Heart right ventricle (tissue), 16 donors: Measurements from ENCODE around the gene LRRC42. TPM values are rescaled to one million over a fixed set of nuclear protein-coding genes. Genes with fewer than 3 reads are reported as not detected.

Experiments
- ATAC-seq, 8 donors: fragments of 200-7000 bp; cut with Tn5 transposase; one replicate each; pipeline ENCODE4 v1.9.1; 2020; ENCODE audit warnings: mild to moderate bottlenecking in 8 of 8, moderate library complexity in 8 of 8, moderate number of reproducible peaks in 1 of 8
- DNase-seq, 2 donors: peaks; one replicate each; pipeline ENCODE4 v3.0.0-alpha.2; 2020
- H3K27ac ChIP-seq, 10 donors: fragments of 200-600 bp; sonication (generic) in 2 of 10; one replicate each; pipeline versions ENCODE4 v1.5.0 to v1.8.0; 2020 to 2022; ENCODE audit warnings: mild to moderate bottlenecking in 3 of 10
- H3K27me3 ChIP-seq, 7 donors: fragments of 200-600 bp; one replicate each; pipeline ENCODE4 v1.8.0; 2021 to 2022; ENCODE audit warnings: mild to moderate bottlenecking in 2 of 7
- H3K36me3 ChIP-seq, 9 donors: fragments of 200-600 bp; sonication (generic) in 1 of 9; one replicate each; pipeline versions ENCODE4 v1.5.0 to v1.8.0; 2020 to 2022; ENCODE audit warnings: mild to moderate bottlenecking in 2 of 9
- H3K4me1 ChIP-seq, 9 donors: fragments of 200-600 bp; sonication (generic) in 1 of 9; one replicate each; pipeline versions ENCODE4 v1.5.0 to v1.8.0; 2020 to 2022; ENCODE audit warnings: mild to moderate bottlenecking in 4 of 9
- H3K4me3 ChIP-seq, 10 donors: fragments of 200-600 bp; sonication (generic) in 2 of 10; one replicate each; pipeline versions ENCODE4 v1.5.0 to v1.8.0; 2020 to 2022; ENCODE audit warnings: mild to moderate bottlenecking in 7 of 10, moderate library complexity in 2 of 10
- H3K9me3 ChIP-seq, 11 donors: fragments of 200-600 bp in 10 of 11; sonication (generic) in 2 of 11; one replicate each; pipeline versions ENCODE4 v1.5.0 to v1.8.0; 2013 to 2022; ENCODE audit warnings: mild to moderate bottlenecking in 2 of 11, control low read depth in 1 of 11, moderate library complexity in 1 of 11
- WGBS, 2 donors: extraction: QIAGEN DNeasy Blood & Tissue Kit; methylation state at CpG; one replicate each; pipeline ENCODE4 v1.1.7; 2013; ENCODE audit warnings: inconsistent platforms in 1 of 2; 5-methylcytosine and 5-hydroxymethylcytosine counted together
- intact Hi-C, 10 donors: fragments of 100-400 bp; cut with DNase I; formaldehyde crosslinking; loops; one replicate each; pipeline versions ENCODE4 v1.11.1 to v1.14.2; 2022
- polyA plus RNA-seq, 2 donors: library from polyadenylated mRNA; stranded (reverse); fragments of 200-250 nt; gene quantifications; one replicate each; pipeline ENCODE4 v1.2.3, GENCODE V29; 2013
- total RNA-seq, 10 donors: library from RNA; stranded (reverse); fragmentation: NEBNext Ultra II Directional in 3 of 10; extraction: Animal tissue kit (Norgen Biotek cat#: 25700) in 3 of 10; gene quantifications; one replicate each; pipeline versions ENCODE4 v1.2.1 to v1.2.4, GENCODE V29; 2021 to 2023
- TF ChIP-seq, protein P1 (sequence below), 9 donors: fragments of 200-600 bp; sonication (generic) in 2 of 9; IDR thresholded peaks; one replicate each; pipeline versions ENCODE4 v1.5.0 to v1.8.0; 2021 to 2022; ENCODE audit warnings: antibody characterized with exemption in 9 of 9, mild to moderate bottlenecking in 5 of 9, moderate library complexity in 1 of 9
- donor health status: Arrhythmogenic right ventricular cardiomyopathy.
- donor health status: ischemic (EF 13 %, LVEDD 7.1; RV severe dilation, severe dysfunction).
- donor health status: healthy with polysubstance abuse.
- donor health status: DM: no; HTN: yes; CAD: no.
- donor health status: DM: no; HTN: no; CAD: no.
- donor health status: ischemic (EF 25% LVEDD 6.9; RV normal size, moderate dysfunction).
- donor health status: ischemic (EF 25% LVEDD 5.7; RV mildly dilated, moderate dysfunction).
- donor health status: healthy.
- donor health status: DM: yes; HTN: yes; CAD: no.
- donor health status: Ischemic cardiomyopathy.
- donor health status: ischemic (EF 35%, LVEDD 5.7; RV mildly dilated, moderate dysfunction).
- donor health status: nonischemic (EF 11% LVEDD 7.7; RV severe dilation, severe dysfunction).
- donor health status: DM: yes; HTN: yes; CAD: no.
- donor health status: PGD.
- donor health status: ischemic (EF 29% LVEDD 5.4; RV normal size, mild dysfunction).
- donor health status: nonischemic (EF 23%, LVEDD 6.1; RV moderate dilation, normal function).

The LRRC42 gene
- total and polyA plus RNA-seq, 12 donors: 2.9 to 16.5 (median 13.9) TPM

- TF ChIP-seq, protein P1, sequence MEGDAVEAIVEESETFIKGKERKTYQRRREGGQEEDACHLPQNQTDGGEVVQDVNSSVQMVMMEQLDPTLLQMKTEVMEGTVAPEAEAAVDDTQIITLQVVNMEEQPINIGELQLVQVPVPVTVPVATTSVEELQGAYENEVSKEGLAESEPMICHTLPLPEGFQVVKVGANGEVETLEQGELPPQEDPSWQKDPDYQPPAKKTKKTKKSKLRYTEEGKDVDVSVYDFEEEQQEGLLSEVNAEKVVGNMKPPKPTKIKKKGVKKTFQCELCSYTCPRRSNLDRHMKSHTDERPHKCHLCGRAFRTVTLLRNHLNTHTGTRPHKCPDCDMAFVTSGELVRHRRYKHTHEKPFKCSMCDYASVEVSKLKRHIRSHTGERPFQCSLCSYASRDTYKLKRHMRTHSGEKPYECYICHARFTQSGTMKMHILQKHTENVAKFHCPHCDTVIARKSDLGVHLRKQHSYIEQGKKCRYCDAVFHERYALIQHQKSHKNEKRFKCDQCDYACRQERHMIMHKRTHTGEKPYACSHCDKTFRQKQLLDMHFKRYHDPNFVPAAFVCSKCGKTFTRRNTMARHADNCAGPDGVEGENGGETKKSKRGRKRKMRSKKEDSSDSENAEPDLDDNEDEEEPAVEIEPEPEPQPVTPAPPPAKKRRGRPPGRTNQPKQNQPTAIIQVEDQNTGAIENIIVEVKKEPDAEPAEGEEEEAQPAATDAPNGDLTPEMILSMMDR (IDR thresholded peaks at IDR 0.05): no peak
- H3K27ac ChIP-seq: no peak overlapping the region
- intact Hi-C loops: no loop called here
- ATAC-seq: no peak
- WGBS, 2 donors: 97% methylated on average over 7 of the region's 7 CpGs
- no peaks in the 10 kb centered on the region for H3K4me1 ChIP-seq
- no peak overlapping the region for H3K4me3 ChIP-seq
- no peaks in the 10 kb centered on the region for H3K9me3 ChIP-seq
- peaks cover 0 to 28% (median 0%) of the 10 kb centered on the region in 9 donors for H3K36me3 ChIP-seq
- DNase-seq: no peak
- no peaks in the 10 kb centered on the region for H3K27me3 ChIP-seq
Observed at GRCh38 chr1:53975861-53976260, 29.7 kb downstream of the LRRC42 start.

DNA sequence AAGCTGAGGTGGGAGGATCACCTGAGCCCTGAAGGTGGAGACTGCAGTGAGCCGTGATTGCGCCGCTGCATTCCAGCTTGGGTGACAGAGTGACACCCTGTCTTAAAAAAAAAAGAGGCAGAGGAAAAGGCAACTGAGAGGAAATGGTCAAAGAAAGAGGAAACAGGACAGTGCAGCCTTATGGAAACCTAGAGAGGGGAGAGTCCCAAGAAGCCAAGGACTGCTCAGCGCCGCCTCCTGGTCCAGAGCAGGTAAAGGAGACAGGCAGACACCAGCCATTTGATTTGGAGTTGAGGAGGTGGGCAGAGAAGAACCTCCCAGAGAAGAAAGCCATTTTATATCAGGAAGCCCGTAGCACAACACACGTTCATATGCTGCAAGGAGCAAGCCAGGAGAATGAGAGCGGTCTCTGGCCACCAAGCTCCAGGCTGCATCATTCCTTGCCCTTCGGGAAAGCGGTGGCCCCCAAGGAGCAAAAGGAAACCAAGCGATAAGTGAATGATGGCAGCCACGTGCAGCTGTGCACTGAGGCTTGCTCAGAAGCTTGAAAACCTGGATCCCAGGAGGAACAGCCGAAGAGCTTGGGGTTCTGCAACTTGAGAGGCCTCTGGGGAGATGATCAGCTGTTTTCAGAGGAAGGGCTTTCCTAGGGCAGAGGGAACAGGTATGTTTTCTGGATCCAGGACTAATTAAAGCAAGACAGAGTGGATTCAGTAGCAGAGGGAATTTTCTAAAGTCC lies 33.7 kb downstream of the LRRC42 start:
- H3K36me3 ChIP-seq: no peaks in the 10 kb centered on the region
- H3K4me1 ChIP-seq: peaks cover 0 to 14% (median 11%) of the 10 kb centered on the region in 9 donors
- H3K27me3 ChIP-seq: no peaks in the 10 kb centered on the region
- no peaks in the 10 kb centered on the region for H3K9me3 ChIP-seq
- H3K4me3 ChIP-seq: no peak overlapping the region
- no peak for ATAC-seq
- intact Hi-C loops: no loop called here
- no peak for DNase-seq
- 83 to 84% methylated on average over 13 of the region's 13 CpGs for WGBS, 2 donors
- TF ChIP-seq, protein P1 (IDR thresholded peaks at IDR 0.05): no peak
- no peak overlapping the region for H3K27ac ChIP-seq

DNA sequence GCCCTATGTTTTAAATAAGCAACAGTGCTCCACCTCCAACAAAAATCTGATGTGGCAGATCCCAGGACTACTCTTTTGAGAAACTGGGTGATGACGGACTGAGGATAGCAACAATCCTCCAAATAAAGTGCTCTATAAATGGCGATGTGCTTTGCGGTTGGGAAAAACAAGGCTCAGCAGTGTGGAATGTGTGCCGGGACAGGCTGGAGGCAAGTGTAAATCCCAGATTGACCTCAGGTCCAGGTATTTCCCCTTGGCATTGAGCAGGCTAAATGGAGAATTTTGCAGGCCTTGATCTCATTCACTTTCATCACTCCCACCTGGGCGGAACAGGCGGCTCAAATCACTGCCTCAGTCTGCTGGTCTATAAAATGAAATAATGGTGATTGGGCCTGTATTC lies 35.1 kb downstream of the LRRC42 start:
- Histone ChIP-seq H3K9me3 (no peaks in the 10 kb centered on the region), H3K4me1 (peaks cover 0 to 14% (median 11%) of the 10 kb centered on the region in 9 donors), H3K4me3 (no peak overlapping the region), H3K36me3 (no peaks in the 10 kb centered on the region), H3K27ac (peak overlapping the region in 1 of 10 donors; percentile 62), H3K27me3 (no peaks in the 10 kb centered on the region)
- 85 to 87% methylated on average over 6 of the region's 6 CpGs for WGBS, 2 donors
- DNase-seq (no peak), ATAC-seq (peak in 3 of 8 donors; percentile 38 to 44 (median 41))
- TF ChIP-seq, protein P1 (IDR thresholded peaks at IDR 0.05): no peak
- intact Hi-C loops: no loop called here

- Histone ChIP-seq H3K36me3 (no peaks in the 10 kb centered on the region), H3K27ac (peak overlapping the region in 6 of 10 donors; percentile 6 to 62 (median 32)), H3K4me3 (peak overlapping the region in 9 of 10 donors; percentile 16 to 49 (median 44)), H3K27me3 (no peaks in the 10 kb centered on the region), H3K4me1 (peaks cover 0 to 14% (median 11%) of the 10 kb centered on the region in 9 donors), H3K9me3 (no peaks in the 10 kb centered on the region)
- TF ChIP-seq, protein P1 (IDR thresholded peaks at IDR 0.05): no peak
- DNase-seq: peak in 1 of 2 donors; percentile 33
- WGBS, 2 donors: 37 to 41% methylated on average over 20 of the region's 20 CpGs
- intact Hi-C loops: no loop called here
- peak in 7 of 8 donors; percentile 53 to 83 (median 67) for ATAC-seq
Observed at GRCh38 chr1:53982034-53982762, 36.0 kb downstream of the LRRC42 start.
